HG03565 (cell line): ENCODE data around the gene PTPDC1.

Source experiments
- ATAC-seq: cut with Tn5 transposase; IDR thresholded peaks from one replicate; pipeline ENCODE4 v1.9.1; 2021; ENCODE audit warnings: mild to moderate bottlenecking, moderate library complexity; ENCODE audit not compliant: unreplicated experiment

Gene PTPDC1

GRCh38 chr9:94140418-94140780 lies 56.1 kb downstream of the PTPDC1 start:
- ATAC-seq, result no peak

GRCh38 chr9:94140791-94141790 lies 56.8 kb downstream of the PTPDC1 start:
- no peak for ATAC-seq

- ATAC-seq, result no peak
These were observed 58.1 kb downstream of the PTPDC1 start for GRCh38 chr9:94142353-94142752.

- ATAC-seq, result no peak
These were observed 60.1 kb downstream of the PTPDC1 start for GRCh38 chr9:94144394-94144793.

- no peak for ATAC-seq
These were observed 61.4 kb downstream of the PTPDC1 start for GRCh38 chr9:94145640-94146039.

GRCh38 chr9:94147776-94148175 lies 63.5 kb downstream of the PTPDC1 start:
- ATAC-seq, result no peak

- ATAC-seq, result no peak
These were observed 64.2 kb downstream of the PTPDC1 start for GRCh38 chr9:94148419-94148818.

- no peak for ATAC-seq
These were observed 65.4 kb downstream of the PTPDC1 start for GRCh38 chr9:94149696-94150095.

- no peak for ATAC-seq
These were observed 66.1 kb downstream of the PTPDC1 start for GRCh38 chr9:94150279-94150828.

GRCh38 chr9:94150890-94151650 lies 66.8 kb downstream of the PTPDC1 start:
- no peak for ATAC-seq

GRCh38 chr9:94153905-94154304 lies 69.6 kb downstream of the PTPDC1 start:
- ATAC-seq, result no peak

- ATAC-seq, result no peak
These were observed 72.2 kb downstream of the PTPDC1 start for GRCh38 chr9:94156348-94157049.

- no peak for ATAC-seq
These were observed 73.0 kb downstream of the PTPDC1 start for GRCh38 chr9:94157050-94157801.
